Measurements from ENCODE around the gene LTF. TPM values are rescaled to one million over a fixed set of nuclear protein-coding genes. Genes with fewer than 3 reads are reported as not detected.

LTF gene
- total RNA-seq, 1 donor from 2014 or later = not detected

- Mint-ChIP-seq H3K27ac (no peak overlapping the region), H3K36me3 (ENCODE audit: low read depth) (no peaks in the 10 kb centered on the region), H3K9me3 (no peaks in the 10 kb centered on the region), H3K4me1 (ENCODE audit: low read depth) (no peaks in the 10 kb centered on the region), H3K27me3 (ENCODE audit: insufficient read depth) (peaks cover 2% of the 10 kb centered on the region), H3K4me3 (no peak overlapping the region)
- intact Hi-C loops (cut with micrococcal nuclease) = no loop called here
- no peak for DNase-seq (ENCODE audit: low spot score)
These were observed 44.9 kb downstream of the LTF start for GRCh38 chr3:46419816-46420215.

GRCh38 chr3:46417841-46418611 lies 46.7 kb downstream of the LTF start:
- intact Hi-C loops (cut with micrococcal nuclease) = no loop called here
- Mint-ChIP-seq H3K27ac (no peak overlapping the region), H3K4me3 (no peak overlapping the region), H3K4me1 (ENCODE audit: low read depth) (no peaks in the 10 kb centered on the region), H3K9me3 (no peaks in the 10 kb centered on the region), H3K27me3 (ENCODE audit: insufficient read depth) (peaks cover 5% of the 10 kb centered on the region), H3K36me3 (ENCODE audit: low read depth) (no peaks in the 10 kb centered on the region)
- no peak for DNase-seq (ENCODE audit: low spot score)

GRCh38 chr3:46416811-46417510 lies 47.7 kb downstream of the LTF start:
- Mint-ChIP-seq H3K4me1 (ENCODE audit: low read depth) (no peaks in the 10 kb centered on the region), H3K9me3 (no peaks in the 10 kb centered on the region), H3K27ac (no peak overlapping the region), H3K4me3 (no peak overlapping the region), H3K27me3 (ENCODE audit: insufficient read depth) (peaks cover 7% of the 10 kb centered on the region), H3K36me3 (ENCODE audit: low read depth) (no peaks in the 10 kb centered on the region)
- intact Hi-C loops (cut with micrococcal nuclease) = no loop called here
- no peak for DNase-seq (ENCODE audit: low spot score)

GRCh38 chr3:46416125-46416810 lies 48.4 kb downstream of the LTF start:
- no peaks in the 10 kb centered on the region for H3K9me3 Mint-ChIP-seq
- H3K27ac Mint-ChIP-seq = no peak overlapping the region
- intact Hi-C loops (cut with micrococcal nuclease) = no loop called here

GRCh38 chr3:46414739-46415138 lies 50.0 kb downstream of the LTF start:
- no peak overlapping the region for H3K4me3 Mint-ChIP-seq
- no peaks in the 10 kb centered on the region for H3K9me3 Mint-ChIP-seq
- intact Hi-C loops (cut with micrococcal nuclease) = no loop called here

More at GRCh38 chr3:46416125-46416810, 48.4 kb downstream of the LTF start:
- Mint-ChIP-seq H3K36me3 (ENCODE audit: low read depth) (no peaks in the 10 kb centered on the region), H3K4me3 (no peak overlapping the region), H3K27me3 (ENCODE audit: insufficient read depth) (peaks cover 7% of the 10 kb centered on the region), H3K4me1 (ENCODE audit: low read depth) (no peaks in the 10 kb centered on the region)
- no peak for DNase-seq (ENCODE audit: low spot score)

GRCh38 chr3:46413951-46414350 lies 50.8 kb downstream of the LTF start:
- intact Hi-C loops (cut with micrococcal nuclease) = no loop called here
- Mint-ChIP-seq H3K4me1 (ENCODE audit: low read depth) (peaks cover 13% of the 10 kb centered on the region), H3K4me3 (no peak overlapping the region), H3K27me3 (ENCODE audit: insufficient read depth) (peaks cover 10% of the 10 kb centered on the region), H3K36me3 (ENCODE audit: low read depth) (peaks cover 4% of the 10 kb centered on the region), H3K27ac (no peak overlapping the region), H3K9me3 (no peaks in the 10 kb centered on the region)
- no peak for DNase-seq (ENCODE audit: low spot score)

More at GRCh38 chr3:46414739-46415138, 50.0 kb downstream of the LTF start:
- H3K27me3 Mint-ChIP-seq (ENCODE audit: insufficient read depth) = peaks cover 10% of the 10 kb centered on the region
- H3K27ac Mint-ChIP-seq = no peak overlapping the region
- peaks cover 5% of the 10 kb centered on the region for H3K4me1 Mint-ChIP-seq (ENCODE audit: low read depth)
- peaks cover under 1% of the 10 kb centered on the region for H3K36me3 Mint-ChIP-seq (ENCODE audit: low read depth)
- no peak for DNase-seq (ENCODE audit: low spot score)

- intact Hi-C loops (cut with micrococcal nuclease) = no loop called here
- DNase-seq (ENCODE audit: low spot score) = no peak
- H3K4me1 Mint-ChIP-seq (ENCODE audit: low read depth) = peaks cover 23% of the 10 kb centered on the region
- no peaks in the 10 kb centered on the region for H3K9me3 Mint-ChIP-seq
- H3K27ac Mint-ChIP-seq = no peak overlapping the region
- peaks cover 6% of the 10 kb centered on the region for H3K36me3 Mint-ChIP-seq (ENCODE audit: low read depth)
- H3K4me3 Mint-ChIP-seq = no peak overlapping the region
- H3K27me3 Mint-ChIP-seq (ENCODE audit: insufficient read depth) = peaks cover 10% of the 10 kb centered on the region
These were observed 51.9 kb downstream of the LTF start for GRCh38 chr3:46412786-46413298.

GRCh38 chr3:46411271-46411670 lies 53.4 kb downstream of the LTF start:
- H3K4me3 Mint-ChIP-seq = no peak overlapping the region
- H3K9me3 Mint-ChIP-seq = no peaks in the 10 kb centered on the region
- intact Hi-C loops (cut with micrococcal nuclease) = no loop called here

GRCh38 chr3:46410669-46411068 lies 54.0 kb downstream of the LTF start:
- Mint-ChIP-seq H3K27me3 (ENCODE audit: insufficient read depth) (peaks cover 14% of the 10 kb centered on the region), H3K36me3 (ENCODE audit: low read depth) (peaks cover 6% of the 10 kb centered on the region), H3K4me1 (ENCODE audit: low read depth) (peaks cover 42% of the 10 kb centered on the region), H3K27ac (no peak overlapping the region), H3K4me3 (no peak overlapping the region), H3K9me3 (no peaks in the 10 kb centered on the region)
- DNase-seq (ENCODE audit: low spot score) = no peak
- intact Hi-C loops (cut with micrococcal nuclease) = no loop called here

More at GRCh38 chr3:46411271-46411670, 53.4 kb downstream of the LTF start:
- Mint-ChIP-seq H3K27ac (no peak overlapping the region), H3K27me3 (ENCODE audit: insufficient read depth) (peaks cover 15% of the 10 kb centered on the region), H3K36me3 (ENCODE audit: low read depth) (peaks cover 6% of the 10 kb centered on the region), H3K4me1 (ENCODE audit: low read depth) (peaks cover 39% of the 10 kb centered on the region)
- DNase-seq (ENCODE audit: low spot score) = no peak

GRCh38 chr3:46409739-46410489 lies 54.8 kb downstream of the LTF start:
- Mint-ChIP-seq H3K4me1 (ENCODE audit: low read depth) (peaks cover 42% of the 10 kb centered on the region), H3K27me3 (ENCODE audit: insufficient read depth) (peaks cover 16% of the 10 kb centered on the region), H3K27ac (no peak overlapping the region), H3K4me3 (peak overlapping the region; percentile 17), H3K9me3 (no peaks in the 10 kb centered on the region), H3K36me3 (ENCODE audit: low read depth) (peaks cover 6% of the 10 kb centered on the region)
- no peak for DNase-seq (ENCODE audit: low spot score)
- intact Hi-C loops (cut with micrococcal nuclease) = no loop called here

- Mint-ChIP-seq H3K4me3 (peak overlapping the region; percentile 9), H3K27me3 (ENCODE audit: insufficient read depth) (peaks cover 22% of the 10 kb centered on the region), H3K4me1 (ENCODE audit: low read depth) (peaks cover 42% of the 10 kb centered on the region), H3K27ac (no peak overlapping the region), H3K36me3 (ENCODE audit: low read depth) (peaks cover 6% of the 10 kb centered on the region), H3K9me3 (no peaks in the 10 kb centered on the region)
- intact Hi-C loops (cut with micrococcal nuclease) = no loop called here
- DNase-seq (ENCODE audit: low spot score) = no peak
These were observed 55.9 kb downstream of the LTF start for GRCh38 chr3:46408853-46409252.

- Mint-ChIP-seq H3K4me1 (ENCODE audit: low read depth) (peaks cover 42% of the 10 kb centered on the region), H3K27me3 (ENCODE audit: insufficient read depth) (peaks cover 27% of the 10 kb centered on the region), H3K4me3 (peak overlapping the region; percentile 80), H3K9me3 (peaks cover 1% of the 10 kb centered on the region), H3K36me3 (ENCODE audit: low read depth) (peaks cover 6% of the 10 kb centered on the region), H3K27ac (peak overlapping the region; percentile 15)
- DNase-seq (ENCODE audit: low spot score) = no peak
- intact Hi-C loops (cut with micrococcal nuclease) = no loop called here
These were observed 56.7 kb downstream of the LTF start for GRCh38 chr3:46407970-46408369.

All from activated T-helper 1 cell treated with anti-CD3 and anti-CD28 coated beads, Interleukin-12 subunit alpha, Interleukin-12 subunit beta, Interleukin-2, Interleukin-4 antibody, amounts not matched to agents 30 ng/mL and 10 ng/mL and 1 ng/mL, durations not matched to agents 14 hours and 24 hours and 36 hours (primary cell).